Right renal cortex interstitium (tissue), 3 donors: ENCODE results near the gene UQCR10. TPM values are rescaled to one million over a fixed set of nuclear protein-coding genes. Genes with fewer than 3 reads are reported as not detected.
"Not testable (repeated sequence)": the region's sequence is repeated elsewhere in the genome, so short reads cannot be mapped to it uniquely, and the experiment has no call there.

ENCODE experiments used
- DNase-seq, 3 donors: peaks; one replicate each; pipeline ENCODE4 v3.0.0-alpha.2; 2013; ENCODE audit warnings: low read depth in 3 of 3, low spot score in 2 of 3
- polyA plus RNA-seq, 3 donors: library from polyadenylated mRNA; unstranded; fragments of 120-200 nt; gene quantifications; one replicate each; pipeline ENCODE4 v1.2.1, GENCODE V29; 2013; ENCODE audit not compliant: insufficient read length in 3 of 3

UQCR10 gene
- polyA plus RNA-seq, 3 donors = 137 to 166 (median 149) TPM

DNA sequence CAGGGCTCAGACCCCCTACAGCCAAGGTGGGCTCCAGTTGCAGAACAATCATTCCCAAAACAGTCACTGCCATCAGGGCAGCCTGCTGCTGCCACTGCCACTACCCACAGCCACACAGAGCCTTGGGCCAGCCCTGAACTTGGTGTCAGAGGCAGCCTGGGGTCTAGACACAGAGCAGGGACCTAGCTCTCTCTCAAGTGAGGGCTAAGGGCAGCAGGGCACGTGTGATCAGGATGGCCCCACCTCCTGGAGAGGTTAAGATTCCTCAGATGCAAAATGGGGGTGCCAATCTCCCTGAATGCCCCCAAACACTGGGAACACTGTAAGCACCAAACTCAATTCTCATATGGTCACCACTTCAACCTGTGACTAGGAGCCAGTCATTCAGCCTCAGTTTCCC, 31.8 kb upstream of the UQCR10 start:
- DNase-seq = no peak

DNA sequence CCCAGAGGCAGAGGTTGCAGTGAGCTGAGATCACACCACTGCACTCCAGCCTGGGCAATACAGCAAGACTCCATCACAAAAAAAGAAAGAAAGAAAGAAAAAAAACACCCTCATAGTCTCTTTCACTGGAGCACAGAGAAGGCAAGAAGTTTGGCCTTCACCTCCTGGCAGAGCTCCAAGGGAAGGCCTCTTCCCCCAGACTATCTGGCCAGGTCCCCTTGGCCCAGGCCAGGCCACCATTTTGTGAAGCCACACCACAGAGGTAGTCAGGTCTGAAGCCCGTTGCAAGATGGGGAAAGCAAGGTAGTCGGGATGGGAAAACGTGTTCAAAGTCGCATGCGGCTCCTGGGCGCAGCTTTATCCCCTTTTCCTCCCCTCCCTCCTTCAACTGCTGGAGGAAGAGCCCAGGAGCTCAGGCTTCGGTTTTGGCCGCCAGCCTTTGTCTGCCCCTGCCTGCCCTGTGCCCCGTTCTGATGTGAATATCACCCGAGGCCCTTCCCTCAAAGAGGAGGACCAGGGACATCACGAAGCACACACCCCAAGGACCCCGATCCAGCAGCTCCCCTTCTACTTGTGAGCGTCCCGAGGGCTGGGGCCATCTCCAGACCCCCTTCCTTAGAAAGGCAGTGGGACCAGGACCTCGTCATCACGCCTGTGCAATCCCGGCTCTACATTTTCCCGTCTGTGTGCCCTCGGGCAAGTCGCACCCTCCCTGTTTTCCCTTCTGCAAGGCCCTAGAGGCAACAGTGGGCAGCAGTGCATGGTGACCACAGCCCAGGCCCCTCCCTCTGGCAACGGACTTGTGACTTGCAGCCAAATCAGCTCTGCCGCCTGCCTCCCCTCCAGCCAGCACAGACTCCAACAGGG, 29.7 kb upstream of the UQCR10 start:
- DNase-seq = no peak

- DNase-seq = no peak
Observed at GRCh38 chr22:29738118-29738815, 28.9 kb upstream of the UQCR10 start.

DNA sequence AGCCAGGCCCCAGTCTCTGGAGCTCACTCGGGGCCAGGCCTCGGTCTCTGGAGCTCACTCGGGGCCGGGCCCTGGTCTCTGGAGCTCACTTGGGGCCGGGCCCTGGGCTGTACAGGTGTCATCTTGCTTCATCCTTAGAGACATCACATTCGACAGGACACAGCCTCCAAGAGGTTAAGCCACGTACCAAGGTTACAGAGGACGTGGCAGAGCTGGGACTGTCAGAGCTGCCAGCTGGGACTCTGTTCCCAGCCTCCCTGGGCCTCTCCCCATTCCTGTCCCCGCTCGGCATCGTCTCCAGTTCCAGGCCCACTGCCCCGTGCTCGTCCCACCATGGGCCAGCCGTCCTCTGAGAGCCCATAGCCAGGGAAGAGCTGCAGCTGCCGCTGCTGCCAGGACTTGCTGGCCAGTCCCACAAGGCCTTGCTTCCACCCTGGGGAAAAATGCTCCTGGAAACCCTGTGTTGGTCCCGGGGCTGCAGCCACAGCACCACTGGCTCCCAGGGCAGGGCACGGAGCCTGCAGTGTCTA, 27.8 kb upstream of the UQCR10 start:
- DNase-seq = no peak

DNA sequence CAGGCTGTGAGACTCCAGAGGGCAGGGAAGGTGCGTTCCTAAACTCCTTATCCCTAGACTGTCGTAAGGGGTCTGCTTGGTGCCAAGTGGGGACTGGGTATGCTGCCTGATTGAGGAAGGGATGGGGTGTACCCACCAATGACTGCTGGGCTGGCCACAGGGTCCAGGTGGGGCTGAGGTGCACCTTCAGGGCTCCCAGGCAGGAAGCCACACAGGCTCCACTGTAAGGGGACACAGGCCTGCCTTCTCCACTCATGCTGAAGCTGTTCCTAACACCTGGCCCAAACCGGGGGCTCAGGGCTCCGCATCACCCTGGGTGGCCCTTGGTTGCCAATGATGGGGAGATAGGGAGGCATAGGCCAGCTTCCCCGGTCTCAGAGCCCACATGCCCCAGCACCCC, 27.0 kb upstream of the UQCR10 start:
- DNase-seq = no peak

DNA sequence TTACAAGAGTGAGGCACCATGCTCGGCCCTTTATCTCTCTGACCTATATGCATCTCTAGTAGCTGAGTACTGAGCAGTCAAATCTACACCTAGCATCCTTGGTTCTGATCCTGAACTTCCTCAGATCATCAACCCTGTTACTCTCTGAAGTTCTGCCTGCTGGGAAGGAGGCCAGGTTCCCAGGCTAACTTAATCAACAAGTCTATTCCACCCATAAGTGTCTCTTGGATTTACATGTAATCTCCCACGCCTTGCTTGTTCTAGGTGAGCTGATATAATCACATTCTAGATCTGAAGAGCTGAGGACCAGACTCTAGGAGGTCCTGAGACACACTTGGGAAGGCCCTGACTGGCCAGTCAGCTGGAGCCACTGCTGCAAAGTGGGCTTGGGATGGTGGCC, 25.2 kb upstream of the UQCR10 start:
- DNase-seq = no peak

DNA sequence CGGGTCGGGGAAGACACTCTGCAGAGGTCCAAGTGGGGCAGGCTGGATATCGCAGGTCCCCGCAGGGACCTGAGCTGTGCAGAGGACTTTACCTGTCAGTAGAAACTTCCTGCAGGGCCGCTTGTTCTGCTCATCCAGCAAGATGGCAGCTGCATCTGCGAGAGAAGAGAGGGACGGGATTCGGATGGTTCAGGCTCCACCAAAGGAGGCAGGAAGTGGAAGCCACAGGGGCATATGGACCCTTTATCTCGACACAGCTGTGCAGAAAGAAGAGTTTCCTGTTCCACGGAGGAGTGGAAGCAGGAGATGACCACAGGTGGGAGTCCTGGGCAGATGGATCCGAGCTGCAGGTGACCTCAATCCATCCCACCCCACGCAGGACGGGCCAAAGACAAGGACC, 24.8 kb upstream of the UQCR10 start:
- DNase-seq = no peak

GRCh38 chr22:29744902-29745301, 22.3 kb upstream of the UQCR10 start:
- DNase-seq = no peak

- DNase-seq = no peak
Observed at GRCh38 chr22:29747832-29748231, 19.3 kb upstream of the UQCR10 start.

- DNase-seq = no peak
Observed at GRCh38 chr22:29748248-29748893, 18.8 kb upstream of the UQCR10 start.

DNA sequence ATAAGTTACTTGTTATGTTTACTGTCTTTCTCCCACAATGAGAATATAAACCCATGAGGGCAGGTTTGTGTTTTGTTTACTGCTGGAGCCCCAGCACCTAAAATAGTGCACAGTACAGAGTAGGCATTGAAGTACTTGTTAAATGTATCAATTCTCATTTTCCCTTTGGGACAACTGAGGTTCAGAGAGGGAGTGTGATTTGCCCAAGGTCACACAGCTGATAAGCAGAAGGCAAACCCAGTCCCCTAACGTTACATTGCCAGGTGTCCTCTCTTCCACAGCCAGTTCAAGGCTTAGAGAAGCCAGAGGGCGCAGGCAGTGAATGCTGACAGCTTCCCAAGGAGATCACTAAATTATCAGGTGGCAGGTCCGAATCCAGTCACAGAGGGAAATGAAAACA, 17.1 kb upstream of the UQCR10 start:
- DNase-seq = no peak

- DNase-seq = no peak
Observed at GRCh38 chr22:29750559-29751538, 16.3 kb upstream of the UQCR10 start.

GRCh38 chr22:29751669-29752068, 15.5 kb upstream of the UQCR10 start:
- DNase-seq = no peak

- no peak for DNase-seq
Observed at GRCh38 chr22:29753808-29754657, 13.1 kb upstream of the UQCR10 start.

GRCh38 chr22:29754658-29755395, 12.3 kb upstream of the UQCR10 start:
- not testable (repeated sequence) for DNase-seq

DNA sequence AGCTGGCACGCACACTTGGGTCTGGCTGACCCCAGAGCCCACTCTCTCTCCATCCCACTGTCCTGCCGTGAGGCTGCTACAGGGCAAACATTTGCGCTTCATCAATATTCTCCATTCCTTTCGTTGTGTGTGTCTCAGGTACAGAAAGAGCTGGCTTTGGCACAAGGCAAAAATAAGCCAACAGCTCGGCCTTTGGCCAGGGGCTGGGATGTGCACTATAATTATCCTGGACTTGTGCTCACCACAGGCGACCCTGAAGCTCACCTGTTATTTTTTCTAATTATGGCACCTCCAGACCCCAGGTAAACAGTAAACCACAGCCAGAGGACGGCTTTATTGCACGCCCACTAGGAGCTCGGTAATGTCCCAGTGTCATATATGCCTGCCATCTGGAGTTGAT, 11.3 kb upstream of the UQCR10 start:
- DNase-seq = no peak

DNA sequence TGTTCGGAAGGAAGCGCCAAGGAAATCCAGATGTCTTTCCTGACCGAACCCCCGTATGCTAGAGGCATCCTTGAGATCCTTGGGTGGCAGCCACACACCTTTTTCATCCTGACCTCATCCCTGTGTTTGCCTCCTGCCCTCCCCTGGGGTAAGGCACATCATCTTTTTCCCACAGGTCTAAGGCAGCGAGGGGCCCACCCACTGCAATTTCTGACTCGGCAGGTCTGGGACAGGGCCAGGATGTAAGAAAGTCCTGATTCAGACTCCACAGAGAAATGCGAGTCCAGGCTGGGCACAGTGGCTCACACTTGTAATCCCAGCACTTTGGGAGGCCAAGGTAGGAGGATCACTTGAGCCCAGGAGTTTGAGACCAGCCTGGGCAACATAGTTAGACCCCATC, 10.8 kb upstream of the UQCR10 start:
- DNase-seq = no peak

DNA sequence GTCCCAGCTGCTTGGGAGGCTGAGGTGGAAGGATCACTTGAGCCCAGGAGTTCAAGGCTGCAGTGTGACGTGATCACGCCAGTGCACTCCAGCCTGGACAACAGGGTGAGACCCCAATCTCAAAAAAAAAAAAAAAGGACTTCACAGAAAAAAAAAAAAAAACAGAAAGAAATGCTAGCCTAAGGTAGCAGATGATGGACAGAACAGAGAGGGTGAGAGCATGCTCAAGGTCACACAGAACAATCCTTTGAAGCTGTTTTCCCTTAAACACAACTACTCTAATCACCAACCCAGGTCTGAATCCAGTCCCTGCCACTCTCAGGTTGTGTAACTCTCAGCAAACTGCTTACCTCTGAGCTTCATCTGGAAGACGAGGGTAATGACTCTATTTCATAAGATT, 10.1 kb upstream of the UQCR10 start:
- no peak for DNase-seq
